HG03045 (cell line): ENCODE measurements around the gene TRIM73.
"Not testable (repeated sequence)": the region's sequence is repeated elsewhere in the genome, so short reads cannot be mapped to it uniquely, and the experiment has no call there.

Source experiments
- ATAC-seq: cut with Tn5 transposase; IDR thresholded peaks from one replicate; pipeline ENCODE4 v1.9.1; 2021; ENCODE audit warnings: mild to moderate bottlenecking, moderate library complexity; ENCODE audit not compliant: unreplicated experiment

The TRIM73 gene

GRCh38 chr7:75415428-75415817, 20.0 kb downstream of the TRIM73 start:
- not testable (repeated sequence) for ATAC-seq

GRCh38 chr7:75415829-75416373, 20.5 kb downstream of the TRIM73 start:
- ATAC-seq = not testable (repeated sequence)

DNA sequence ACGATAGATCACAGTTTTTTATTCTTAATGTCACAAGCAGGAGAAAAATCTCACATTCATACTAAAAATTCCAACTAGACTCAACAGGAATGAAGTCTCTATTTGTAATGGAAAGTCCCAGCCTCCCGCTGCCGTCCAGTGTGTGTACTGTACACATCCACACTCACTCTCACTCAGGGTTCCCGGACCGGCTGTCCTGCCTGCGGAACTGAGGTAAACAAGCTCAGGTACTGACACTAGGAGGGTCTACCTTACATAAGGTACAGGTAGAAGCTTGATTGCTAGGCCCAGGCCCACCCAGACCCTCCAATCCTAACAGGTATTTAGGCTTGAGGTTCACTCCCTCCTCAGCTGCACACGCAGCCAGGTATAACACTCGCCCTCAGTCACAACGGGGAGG, 21.4 kb downstream of the TRIM73 start:
- ATAC-seq = not testable (repeated sequence)

GRCh38 chr7:75418292-75418858, 22.9 kb downstream of the TRIM73 start:
- ATAC-seq = not testable (repeated sequence)

- not testable (repeated sequence) for ATAC-seq
Measured at GRCh38 chr7:75419210-75419609, 23.8 kb downstream of the TRIM73 start.

- not testable (repeated sequence) for ATAC-seq
Measured at GRCh38 chr7:75419693-75420092, 24.3 kb downstream of the TRIM73 start.

DNA sequence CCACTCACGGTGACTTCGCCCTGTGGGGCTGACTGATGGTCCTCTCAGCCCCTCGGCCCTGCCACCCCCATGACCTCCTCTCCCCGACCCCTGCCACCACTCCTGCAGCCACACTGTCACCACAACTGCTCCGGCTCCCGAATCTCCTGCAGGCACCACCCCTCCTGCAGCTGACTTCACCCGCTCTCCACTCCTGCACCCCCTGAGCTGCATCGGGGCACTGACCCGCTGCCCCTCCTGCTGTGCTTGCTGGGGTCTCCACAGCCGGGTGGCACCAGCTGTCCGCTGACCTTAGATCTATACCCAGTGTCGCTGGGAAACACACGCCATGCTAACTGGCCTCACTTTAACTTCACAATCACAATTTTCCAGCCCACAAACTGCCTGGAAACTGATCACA, 24.7 kb downstream of the TRIM73 start:
- not testable (repeated sequence) for ATAC-seq

GRCh38 chr7:75421798-75422710, 26.6 kb downstream of the TRIM73 start:
- ATAC-seq = not testable (repeated sequence)

- ATAC-seq = not testable (repeated sequence)
Measured at GRCh38 chr7:75423481-75423880, 28.1 kb downstream of the TRIM73 start.

GRCh38 chr7:75439000-75439399, 43.6 kb downstream of the TRIM73 start:
- not testable (repeated sequence) for ATAC-seq

- ATAC-seq = not testable (repeated sequence)
Measured at GRCh38 chr7:75442101-75442464, 46.7 kb downstream of the TRIM73 start.

GRCh38 chr7:75442465-75443111, 47.2 kb downstream of the TRIM73 start:
- ATAC-seq = peak; percentile 89

DNA sequence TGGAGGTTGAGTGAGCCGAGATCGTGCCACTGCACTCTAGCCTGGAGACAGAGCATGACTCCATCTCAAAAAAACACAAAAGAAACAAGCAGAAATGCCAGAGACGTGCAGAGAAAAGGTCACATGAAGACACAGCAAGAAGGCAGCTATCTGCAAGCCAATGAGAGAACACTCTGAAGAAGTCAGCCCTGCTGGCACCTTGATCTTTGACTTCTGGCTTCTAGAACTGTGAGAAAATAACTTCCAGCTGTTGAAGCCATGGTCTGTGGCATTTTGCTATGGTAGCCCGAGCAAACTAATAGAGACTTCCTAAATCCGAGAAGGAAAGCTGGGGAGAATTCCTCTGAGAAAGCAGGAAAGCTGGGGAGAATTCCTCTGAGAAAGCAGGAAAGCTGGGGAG, 54.5 kb downstream of the TRIM73 start:
- ATAC-seq = not testable (repeated sequence)

DNA sequence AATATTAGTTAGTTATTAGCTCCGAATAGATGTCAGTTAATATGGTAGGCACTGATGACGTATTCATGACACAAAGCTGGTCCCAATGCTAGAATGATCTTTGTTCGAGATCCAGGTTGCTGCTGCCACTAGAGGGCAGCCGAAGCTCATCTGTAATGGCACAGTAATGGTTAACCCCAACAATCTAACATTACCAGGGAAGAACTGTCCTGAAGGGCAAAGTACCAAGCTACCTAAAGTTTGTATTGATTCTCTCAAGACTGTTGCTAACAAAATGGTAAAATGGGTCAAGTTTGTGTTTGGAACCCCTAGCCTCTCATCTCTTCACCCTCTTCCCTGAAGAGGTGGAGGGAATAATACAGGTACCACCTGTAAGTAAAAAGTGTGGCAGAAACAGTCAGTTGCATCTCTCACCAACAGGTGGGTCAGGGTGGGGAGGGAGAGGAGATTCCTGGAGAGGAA, 57.1 kb downstream of the TRIM73 start:
- peak; percentile 70 for ATAC-seq
